IMR-90 (cell line): ENCODE data around the gene STARD6. TPM values are rescaled to one million over a fixed set of nuclear protein-coding genes. Genes with fewer than 3 reads are reported as not detected.

Experiments used
- ATAC-seq: fragments of 200-7000 bp; cut with Tn5 transposase; 2 replicates; pipeline ENCODE4 v1.9.1; 2020; ENCODE audit warnings: low read depth, mild to moderate bottlenecking, moderate library complexity
- BruUV-seq: library from RNA; stranded (reverse); fragments of 400-500 nt; replicated peaks from 2 replicates; lab custom pipeline; 2021; lab: Mats Ljungman, UMichigan
- CTCF ChIA-PET: fragments of 300-600 bp; formaldehyde crosslinking; extraction: SDS; loops from one replicate; lab custom pipeline; 2021; ENCODE audit warnings: antibody characterized with exemption; lab: Yijun Ruan, JAX
- POLR2A ChIA-PET: fragments of 300-600 bp; sonication (Branson Sonifier 250); formaldehyde crosslinking; loops from one replicate; lab custom pipeline; 2022; ENCODE audit warnings: antibody characterized with exemption; ENCODE audit not compliant: unreplicated experiment; lab: Charles Lee
- DNase-seq: peaks from one replicate; pipeline ENCODE4 v3.0.0; 2013
- H2AFZ ChIP-seq: replicated peaks from 2 replicates; pipeline ENCODE3; 2013; ENCODE audit warnings: low read length, mild to moderate bottlenecking; ENCODE audit not compliant: poor library complexity
- H2AK5ac ChIP-seq: 2 replicates; pipeline ENCODE4 v1.6.1; 2013; ENCODE audit warnings: low read depth, low read length, inconsistent platforms
- H2AK9ac ChIP-seq: replicated peaks from 2 replicates; pipeline ENCODE3; 2013; ENCODE audit warnings: mild to moderate bottlenecking, low read depth, low read length, moderate library complexity; ENCODE audit not compliant: poor library complexity
- H2BK120ac ChIP-seq: 2 replicates; pipeline ENCODE4 v1.6.1; 2013; ENCODE audit warnings: low read depth, low read length, inconsistent platforms
- H2BK15ac ChIP-seq: 3 replicates; pipeline ENCODE4 v1.6.1; 2013; ENCODE audit warnings: low read depth, low read length, inconsistent platforms
- H2BK20ac ChIP-seq: 2 replicates; pipeline ENCODE4 v1.6.1; 2013; ENCODE audit warnings: low read depth, mild to moderate bottlenecking, inconsistent platforms, low read length, moderate library complexity
- H2BK5ac ChIP-seq: 2 replicates; pipeline ENCODE4 v1.6.1; 2013; ENCODE audit warnings: mild to moderate bottlenecking, low read depth, low read length, inconsistent platforms; ENCODE audit not compliant: poor library complexity, severe bottlenecking
- H3K14ac ChIP-seq: replicated peaks from 2 replicates; pipeline ENCODE4 v1.6.1; 2013; ENCODE audit warnings: low read depth, low read length, inconsistent platforms
- H3K18ac ChIP-seq: 2 replicates; pipeline ENCODE4 v1.6.1; 2013; ENCODE audit warnings: low read depth, low read length, control low read depth
- H3K23ac ChIP-seq: 2 replicates; pipeline ENCODE4 v1.6.1; 2013; ENCODE audit warnings: low read depth, low read length, inconsistent platforms
- H3K27ac ChIP-seq: 2 replicates; pipeline ENCODE4 v1.5.1; 2013; ENCODE audit warnings: mild to moderate bottlenecking, control low read depth, low read length; ENCODE audit not compliant: insufficient read depth
- H3K27me3 ChIP-seq: 2 replicates; pipeline ENCODE4 v1.6.1; 2013; ENCODE audit warnings: low read length; ENCODE audit not compliant: control insufficient read depth, insufficient read depth
- H3K36me3 ChIP-seq: 2 replicates; pipeline ENCODE4 v1.6.1; 2013; ENCODE audit warnings: low read length, mixed read lengths; ENCODE audit not compliant: control insufficient read depth, insufficient read depth
- H3K4ac ChIP-seq: 2 replicates; pipeline ENCODE4 v1.6.1; 2013; ENCODE audit warnings: low read depth, low read length, inconsistent platforms
- H3K4me1 ChIP-seq: 2 replicates; pipeline ENCODE4 v1.6.1; 2013; ENCODE audit warnings: low read length, mixed read lengths; ENCODE audit not compliant: control insufficient read depth, insufficient read depth
- H3K4me2 ChIP-seq: 2 replicates; pipeline ENCODE4 v1.6.1; 2013; ENCODE audit warnings: low read depth, mild to moderate bottlenecking, control low read depth, low read length, moderate library complexity
- H3K4me3 ChIP-seq: 2 replicates; pipeline ENCODE4 v1.5.1; 2013; ENCODE audit warnings: low read depth, mild to moderate bottlenecking, control low read depth, low read length, moderate library complexity; ENCODE audit not compliant: insufficient read depth
- H3K56ac ChIP-seq: 2 replicates; pipeline ENCODE4 v1.6.1; 2013; ENCODE audit warnings: low read length, inconsistent platforms; ENCODE audit not compliant: insufficient read depth; ENCODE audit errors: extremely low read depth
- H3K79me1 ChIP-seq, 2 experiments: 2 replicates each; pipeline ENCODE4 v1.6.1; 2013; ENCODE audit warnings: low read length in 2 of 2, inconsistent platforms in 1 of 2, low read depth in 1 of 2
- H3K9ac ChIP-seq: 2 replicates; pipeline ENCODE4 v1.6.1; 2013; ENCODE audit warnings: low read depth, low read length, control low read depth
- H3K9me1 ChIP-seq: 2 replicates; pipeline ENCODE4 v1.6.1; 2013; ENCODE audit warnings: low read length, inconsistent platforms; ENCODE audit not compliant: insufficient read depth
- H3K9me3 ChIP-seq: 2 replicates; pipeline ENCODE4 v1.6.1; 2013; ENCODE audit warnings: low read length; ENCODE audit not compliant: control insufficient read depth, insufficient read depth
- H4K20me1 ChIP-seq: 2 replicates; pipeline ENCODE4 v1.6.1; 2013; ENCODE audit warnings: low read length, inconsistent platforms; ENCODE audit not compliant: insufficient read depth
- H4K5ac ChIP-seq: 2 replicates; pipeline ENCODE4 v1.6.1; 2013; ENCODE audit warnings: mild to moderate bottlenecking, low read depth, low read length, control low read depth
- H4K8ac ChIP-seq, 2 experiments: 2 replicates each; pipeline ENCODE4 v1.6.1; 2013; ENCODE audit warnings: low read depth in 2 of 2, low read length in 2 of 2, control low read depth in 1 of 2, inconsistent platforms in 1 of 2
- H4K91ac ChIP-seq: 2 replicates; pipeline ENCODE4 v1.6.1; 2013; ENCODE audit warnings: low read depth, low read length, inconsistent platforms; ENCODE audit not compliant: insufficient read depth
- BHLHE40 ChIP-seq: fragments of 150-350 bp; IDR thresholded peaks from 2 replicates; pipeline ENCODE4 v1.6.1; 2016; ENCODE audit warnings: mild to moderate bottlenecking, low read depth, low read length
- CEBPB ChIP-seq: IDR thresholded peaks from 2 replicates; pipeline ENCODE4 v1.6.1; 2012; ENCODE audit warnings: low read depth, low read length, improper control_type of control experiment
- ELK1 ChIP-seq: fragments of 150-350 bp; IDR thresholded peaks from 2 replicates; pipeline ENCODE4 v1.6.1; 2016; ENCODE audit warnings: low read depth, mild to moderate bottlenecking, low read length, moderate library complexity, borderline replicate concordance
- MAFK ChIP-seq: IDR thresholded peaks from 2 replicates; pipeline ENCODE4 v1.6.1; 2012; ENCODE audit warnings: low read depth, low read length, improper control_type of control experiment
- MXI1 ChIP-seq: IDR thresholded peaks from 2 replicates; pipeline ENCODE4 v1.6.1; 2012; ENCODE audit warnings: low read depth, mild to moderate bottlenecking, low read length, moderate library complexity, borderline replicate concordance
- RAD21 ChIP-seq: IDR thresholded peaks from 2 replicates; pipeline ENCODE4 v1.6.1; 2012; ENCODE audit warnings: low read length, improper control_type of control experiment
- RCOR1 ChIP-seq: IDR thresholded peaks from 2 replicates; pipeline ENCODE4 v1.6.1; 2012; ENCODE audit warnings: mild to moderate bottlenecking, low read length, improper control_type of control experiment; ENCODE audit not compliant: insufficient replicate concordance
- SMC3 ChIP-seq: fragments of 150-350 bp; IDR thresholded peaks from 2 replicates; pipeline ENCODE4 v1.6.1; 2016; ENCODE audit warnings: low read depth, mild to moderate bottlenecking, antibody characterized with exemption, low read length, moderate library complexity
- WGBS, 2 experiments: methylation state at CpG; one replicate each; pipeline versions ENCODE4 v1.1.5 to v1.1.7; 2013; ENCODE audit warnings: missing lambda C conversion rate in 2 of 2; ENCODE audit not compliant: insufficient read length in 1 of 2; ENCODE audit errors: extremely low coverage in 2 of 2; 5-methylcytosine and 5-hydroxymethylcytosine counted together
- dilution Hi-C: fragments of 300-500 bp; cut with HindIII; formaldehyde crosslinking; loops from one replicate; pipeline ENCODE4 v1.14.3; 2018; ENCODE audit warnings: low sequenced_read_pairs; ENCODE audit not compliant: unreplicated experiment
- in situ Hi-C: fragments of 300-500 bp; cut with MboI; formaldehyde crosslinking; loops from 3 replicates; pipeline ENCODE4 v1.14.3; 2019; ENCODE audit warnings: low sequenced_read_pairs, inconsistent platforms, mixed read lengths
- intact Hi-C: fragments of 100-400 bp; cut with micrococcal nuclease; formaldehyde crosslinking; loops from 2 replicates; pipeline ENCODE4 v1.10.0; 2022
- polyA plus RNA-seq, 3 experiments: library from polyadenylated mRNA; depleted of rRNA; stranded (reverse); fragments of >200 nt; gene quantifications; 2 replicates each; pipeline ENCODE4 v1.2.3, GENCODE V29; 2012; ENCODE audit warnings: low replicate concordance in 1 of 3
- total RNA-seq: library from RNA; depleted of rRNA; stranded (reverse); fragments of >200 nt; gene quantifications from 2 replicates; pipeline ENCODE4 v1.2.3, GENCODE V29; 2012

Gene STARD6
- total and polyA plus RNA-seq, 2 of the 4 experiments (the other 2 are of a cell fraction), result not detected

GRCh38 chr18:54388203-54389142, 30.8 kb upstream of the STARD6 start (continued):
- TF ChIP-seq CEBPB (no peak), MAFK (no peak), RAD21 (no peak)

GRCh38 chr18:54387631-54388030, 30.0 kb upstream of the STARD6 start:
- H3K9me3 ChIP-seq, result no peaks in the 10 kb centered on the region
- no peak overlapping the region for H3K14ac ChIP-seq
- H2AK9ac ChIP-seq, result no peak overlapping the region
- H3K27ac ChIP-seq, result no peak overlapping the region
- POLR2A ChIA-PET, result no interaction called here
- no peak overlapping the region; the same call in 1 of the 2 replicates for H2BK20ac ChIP-seq
- H3K23ac ChIP-seq, result no peak overlapping the region
- H4K20me1 ChIP-seq, result no peaks in the 10 kb centered on the region
- TF ChIP-seq CEBPB (no peak), ELK1 (no peak), RCOR1 (no peak), SMC3 (no peak), MXI1 (no peak), BHLHE40 (no peak)
- H3K27me3 ChIP-seq, result no peaks in the 10 kb centered on the region
- in situ Hi-C loops, result loop anchor here (10.0 kb wide), 1 partner anchor 587 kb away; no protein-coding TSS in a partner anchor
- no peak overlapping the region for H4K5ac ChIP-seq
- DNase-seq (no peak), ATAC-seq (no peak)
- no peak overlapping the region for H3K4me2 ChIP-seq
- intact Hi-C loops, result no loop called here
- no peaks in the 10 kb centered on the region for H3K79me1 ChIP-seq
- H4K91ac ChIP-seq, result no peak overlapping the region; the same call in 1 of the 2 replicates
- no peak overlapping the region for H3K56ac ChIP-seq
- peak overlapping the region in 1 of 2 experiments; percentile 52; a peak in 1 of 4 replicates for H4K8ac ChIP-seq
- no peak overlapping the region for H2BK15ac ChIP-seq
- H2BK120ac ChIP-seq, result no peak overlapping the region
- no peaks in the 10 kb centered on the region for H3K4me1 ChIP-seq
- H2AFZ ChIP-seq, result peak overlapping the region; percentile 28
- H3K9me1 ChIP-seq, result no peaks in the 10 kb centered on the region
- H3K4me3 ChIP-seq, result no peak overlapping the region
- dilution Hi-C loops, result no loop called here
- WGBS, 2 experiments, result 100% methylated on average over 1 of the region's 3 CpGs; no CpG with 5 or more reads in 1 of the 2 experiments
- no TSS peak for BruUV-seq
- no peak overlapping the region for H2BK5ac ChIP-seq
- H2AK5ac ChIP-seq, result no peak overlapping the region
- no peaks in the 10 kb centered on the region for H3K36me3 ChIP-seq
- no peak overlapping the region for H3K9ac ChIP-seq
- CTCF ChIA-PET, result interaction anchor here (0.6 to 1.6 kb wide), 2 partner anchors 27 to 971 kb away, joined by 3 read pairs; no protein-coding TSS in a partner anchor
- H3K18ac ChIP-seq, result no peak overlapping the region
- H3K4ac ChIP-seq, result no peak overlapping the region
